GM12878 (cell line): ENCODE results near the gene PNMA1. TPM values are rescaled to one million over a fixed set of nuclear protein-coding genes. Genes with fewer than 3 reads are reported as not detected.

Source experiments
- ATAC-seq: fragments of 200-7000 bp; cut with Tn5 transposase; 3 replicates; pipeline ENCODE4 v1.9.1; 2020; ENCODE audit warnings: mild to moderate bottlenecking, moderate library complexity
- BruUV-seq: library from RNA; stranded (reverse); fragments of 400-500 nt; replicated peaks from 2 replicates; lab custom pipeline; 2021; lab: Mats Ljungman, UMichigan
- CTCF ChIA-PET: fragments of 300-600 bp; sonication (Branson Sonifier 250); formaldehyde crosslinking; extraction: SDS; loops from one replicate; lab custom pipeline; 2021; ENCODE audit warnings: inconsistent platforms; lab: Yijun Ruan, JAX
- POLR2A ChIA-PET: fragments of 350-600 bp; formaldehyde crosslinking; extraction: SDS; loops from one replicate; lab custom pipeline; 2021; ENCODE audit warnings: inconsistent platforms; lab: Charles Lee
- RAD21 ChIA-PET: fragments of 300-600 bp; sonication (Branson Sonifier 250); formaldehyde crosslinking; loops from one replicate; lab custom pipeline; 2023; ENCODE audit warnings: antibody characterized with exemption; ENCODE audit not compliant: unreplicated experiment; lab: Charles Lee
- SMC1A ChIA-PET: fragments of 300-600 bp; sonication (Branson Sonifier 250); formaldehyde crosslinking; loops from one replicate; lab custom pipeline; 2023; ENCODE audit not compliant: unreplicated experiment, uncharacterized antibody; lab: Charles Lee
- DNase-seq: peaks from one replicate; pipeline ENCODE4 v3.0.0-alpha.2; 2011; ENCODE audit warnings: low read depth, low spot score
- FAIRE-seq: peaks from 3 replicates; lab custom pipeline; 2011; peaks lifted over from hg19 to GRCh38; lab: Jason Lieb, UNC
- H2AFZ ChIP-seq: 2 replicates; pipeline ENCODE4 v1.6.0; 2011; ENCODE audit warnings: low read depth, low read length, control low read depth; ENCODE audit not compliant: control insufficient read depth
- H3K27ac ChIP-seq: 2 replicates; pipeline ENCODE4 v1.5.1; 2011; ENCODE audit warnings: control low read depth; ENCODE audit not compliant: control insufficient read depth, insufficient read depth
- H3K27me3 ChIP-seq, 2 experiments: replicated peaks in 1 of 2; 2 replicates each; pipeline versions ENCODE4 v1.6.0 to v1.6.1; 2011; ENCODE audit warnings: low read length in 1 of 2; ENCODE audit not compliant: control insufficient read depth in 2 of 2, insufficient read depth in 2 of 2
- H3K36me3 ChIP-seq, 2 experiments: 2 replicates each; pipeline ENCODE4 v1.5.1; 2011; ENCODE audit warnings: low read length in 1 of 2; ENCODE audit not compliant: control insufficient read depth in 2 of 2, insufficient read depth in 2 of 2
- H3K4me1 ChIP-seq: 2 replicates; pipeline ENCODE4 v1.6.1; 2011; ENCODE audit warnings: mild to moderate bottlenecking, low read length, moderate library complexity, mixed read lengths; ENCODE audit not compliant: control insufficient read depth, insufficient read depth
- H3K4me2 ChIP-seq: 2 replicates; pipeline ENCODE4 v1.6.0; 2011; ENCODE audit warnings: control low read depth; ENCODE audit not compliant: control insufficient read depth, insufficient read depth
- H3K4me3 ChIP-seq: fragments of 200-600 bp; sonication (generic); 2 replicates; pipeline ENCODE4 v1.5.1; 2016
- H3K79me2 ChIP-seq: 2 replicates; pipeline ENCODE4 v1.6.0; 2011; ENCODE audit warnings: low read length; ENCODE audit not compliant: control insufficient read depth, insufficient read depth
- H3K9ac ChIP-seq: 2 replicates; pipeline ENCODE4 v1.8.0; 2011; ENCODE audit warnings: low read length, control low read depth, mixed read lengths; ENCODE audit not compliant: control insufficient read depth, insufficient read depth
- H3K9me3 ChIP-seq: replicated peaks from 3 replicates; pipeline ENCODE4 v1.5.1; 2011; ENCODE audit warnings: mild to moderate bottlenecking, low read length; ENCODE audit not compliant: control insufficient read depth, insufficient read depth
- H4K20me1 ChIP-seq: 2 replicates; pipeline ENCODE4 v1.6.0; 2011; ENCODE audit not compliant: control insufficient read depth, insufficient read depth
- BACH1 ChIP-seq: fragments of 450-650 bp; IDR thresholded peaks from 2 replicates; pipeline ENCODE4 v1.6.1; 2017; ENCODE audit warnings: mild to moderate bottlenecking, borderline replicate concordance
- BRCA1 ChIP-seq: IDR thresholded peaks from 2 replicates; pipeline ENCODE4 v1.6.1; 2011; ENCODE audit warnings: low read depth, low read length, improper control_type of control experiment
- CEBPB ChIP-seq, 2 experiments: fragments of 150-350 bp in 1 of 2; IDR thresholded peaks; 2 replicates each; pipeline ENCODE4 v1.6.1; 2012 to 2014; ENCODE audit warnings: low read depth in 2 of 2, low read length in 2 of 2, borderline replicate concordance in 1 of 2, inconsistent platforms in 1 of 2
- FOS ChIP-seq: IDR thresholded peaks from 3 replicates; pipeline ENCODE4 v1.6.1; 2011; ENCODE audit warnings: borderline replicate concordance; ENCODE audit not compliant: insufficient read length; ENCODE audit errors: extremely low read depth
- NFXL1 ChIP-seq: fragments of 450-650 bp; IDR thresholded peaks from 2 replicates; pipeline ENCODE4 v1.6.1; 2017; ENCODE audit warnings: antibody characterized with exemption, mild to moderate bottlenecking, borderline replicate concordance
- POLR2A ChIP-seq: IDR thresholded peaks from 2 replicates; pipeline ENCODE4 v1.6.1; 2011; ENCODE audit warnings: low read depth, mild to moderate bottlenecking, low read length
- RELA ChIP-seq: fragments of 450-650 bp; IDR thresholded peaks from 2 replicates; pipeline ENCODE4 v1.8.0; 2014; ENCODE audit warnings: borderline replicate concordance; ENCODE audit not compliant: partially characterized antibody
- STAT3 ChIP-seq: IDR thresholded peaks from 2 replicates; pipeline ENCODE4 v1.6.1; 2011; ENCODE audit warnings: low read depth, low read length, improper control_type of control experiment
- SUPT20H ChIP-seq: IDR thresholded peaks from 2 replicates; pipeline ENCODE4 v1.6.1; 2011; ENCODE audit warnings: low read depth, mild to moderate bottlenecking, low read length, moderate library complexity, borderline replicate concordance; ENCODE audit not compliant: control insufficient read depth
- TARDBP ChIP-seq: IDR thresholded peaks from 2 replicates; pipeline ENCODE4 v1.6.1; 2016; ENCODE audit warnings: borderline replicate concordance
- ZNF207 ChIP-seq: fragments of 450-650 bp; IDR thresholded peaks from 2 replicates; pipeline ENCODE4 v1.6.1; 2014; ENCODE audit warnings: antibody characterized with exemption, mild to moderate bottlenecking, borderline replicate concordance
- WGBS: methylation state at CpG from one replicate; pipeline ENCODE4 v1.1.6; 2016; ENCODE audit warnings: low lambda C conversion rate; ENCODE audit not compliant: insufficient replicate concordance, insufficient coverage; ENCODE audit errors: missing lambda C conversion rate; 5-methylcytosine and 5-hydroxymethylcytosine counted together
- in situ Hi-C: fragments of 300-500 bp; cut with MboI; formaldehyde crosslinking; loops from 9 replicates; pipeline ENCODE4 v1.14.3; 2018; ENCODE audit warnings: mixed read lengths
- intact Hi-C: fragments of 100-400 bp; cut with micrococcal nuclease; formaldehyde crosslinking; loops from one replicate; pipeline ENCODE4 v1.14.2; 2022; ENCODE audit not compliant: unreplicated experiment
- polyA plus RNA-seq, 11 experiments: library from polyadenylated mRNA; depleted of rRNA in 4 of 11; unstranded in 6 of 11; stranded (reverse) in 5 of 11; fragments of >200 nt; fragmentation: Nextera tagmentation in 4 of 11; fragmentation: Illumina TruSeq in 1 of 11; extraction: Ambion mirVana in 4 of 11; extraction: Trizol in 1 of 11; gene quantifications; 1 replicate in 1 of 11; 2 replicates in 10 of 11; pipeline versions ENCODE4 v1.2.1 to v1.2.3, GENCODE V29; 2011 to 2016; ENCODE audit warnings: inconsistent platforms in 2 of 11, missing spikeins in 2 of 11, low read depth in 1 of 11
- total RNA-seq, 4 experiments: library from RNA; depleted of rRNA in 3 of 4; stranded (reverse); fragments of >200 nt in 3 of 4; fragmentation: Illumina TruSeq in 1 of 4; extraction: Trizol in 1 of 4; gene quantifications; 2 replicates each; pipeline versions ENCODE4 v1.2.1 to v1.2.3, GENCODE V29; 2013 to 2021
- TF ChIP-seq, protein P1 (sequence below): fragments of 450-650 bp; IDR thresholded peaks from 2 replicates; pipeline ENCODE4 v1.6.1; 2017; ENCODE audit warnings: mild to moderate bottlenecking, moderate library complexity
- TF ChIP-seq, protein P2 (sequence below): fragments of 450-650 bp; IDR thresholded peaks from 2 replicates; pipeline ENCODE4 v1.6.1; 2017; ENCODE audit warnings: low read depth, mild to moderate bottlenecking, moderate library complexity

PNMA1 gene
- total and polyA plus RNA-seq, 10 of the 15 experiments (the other 5 are each of a cell fraction or from before 2014, with no cell fraction given), result 1.8 to 39.3 (median 11.1) TPM

DNA sequence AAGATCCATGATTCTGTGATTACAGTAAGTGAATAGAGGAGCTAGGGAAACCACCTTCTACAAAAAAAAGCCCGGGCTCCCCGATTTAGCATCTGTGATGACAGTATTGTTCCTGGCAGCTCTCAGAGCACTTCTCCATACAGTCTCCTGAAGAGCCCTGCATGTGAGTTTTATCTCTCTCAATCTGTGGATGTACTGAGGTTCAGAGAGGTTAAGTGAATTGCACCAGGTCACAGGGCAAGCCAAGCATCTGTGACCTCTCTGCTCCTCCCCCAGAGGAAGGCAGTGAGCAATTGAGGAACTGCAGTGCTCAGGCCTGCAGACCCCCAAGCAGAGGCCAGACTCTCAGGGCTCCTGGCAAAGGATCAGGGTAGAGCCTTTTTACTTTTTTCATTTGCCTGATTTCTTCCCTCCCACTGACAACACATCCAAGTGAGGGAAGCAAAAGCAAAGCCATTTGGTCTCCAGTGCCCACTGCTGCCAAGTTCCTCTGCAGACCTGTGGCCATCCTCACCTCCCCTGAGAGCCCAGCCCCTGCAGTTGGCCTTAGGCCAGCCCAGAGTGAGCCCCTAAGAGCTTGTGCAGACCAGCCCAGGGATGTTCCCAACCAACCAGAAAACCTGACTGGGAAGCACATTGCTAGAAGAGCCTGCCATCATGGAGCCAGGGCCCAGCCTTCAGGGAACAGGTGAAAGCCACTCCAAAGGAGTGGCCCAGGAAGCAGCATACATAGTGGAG is 47.6 kb upstream of the PNMA1 start (continued):
- TF ChIP-seq, protein P1, sequence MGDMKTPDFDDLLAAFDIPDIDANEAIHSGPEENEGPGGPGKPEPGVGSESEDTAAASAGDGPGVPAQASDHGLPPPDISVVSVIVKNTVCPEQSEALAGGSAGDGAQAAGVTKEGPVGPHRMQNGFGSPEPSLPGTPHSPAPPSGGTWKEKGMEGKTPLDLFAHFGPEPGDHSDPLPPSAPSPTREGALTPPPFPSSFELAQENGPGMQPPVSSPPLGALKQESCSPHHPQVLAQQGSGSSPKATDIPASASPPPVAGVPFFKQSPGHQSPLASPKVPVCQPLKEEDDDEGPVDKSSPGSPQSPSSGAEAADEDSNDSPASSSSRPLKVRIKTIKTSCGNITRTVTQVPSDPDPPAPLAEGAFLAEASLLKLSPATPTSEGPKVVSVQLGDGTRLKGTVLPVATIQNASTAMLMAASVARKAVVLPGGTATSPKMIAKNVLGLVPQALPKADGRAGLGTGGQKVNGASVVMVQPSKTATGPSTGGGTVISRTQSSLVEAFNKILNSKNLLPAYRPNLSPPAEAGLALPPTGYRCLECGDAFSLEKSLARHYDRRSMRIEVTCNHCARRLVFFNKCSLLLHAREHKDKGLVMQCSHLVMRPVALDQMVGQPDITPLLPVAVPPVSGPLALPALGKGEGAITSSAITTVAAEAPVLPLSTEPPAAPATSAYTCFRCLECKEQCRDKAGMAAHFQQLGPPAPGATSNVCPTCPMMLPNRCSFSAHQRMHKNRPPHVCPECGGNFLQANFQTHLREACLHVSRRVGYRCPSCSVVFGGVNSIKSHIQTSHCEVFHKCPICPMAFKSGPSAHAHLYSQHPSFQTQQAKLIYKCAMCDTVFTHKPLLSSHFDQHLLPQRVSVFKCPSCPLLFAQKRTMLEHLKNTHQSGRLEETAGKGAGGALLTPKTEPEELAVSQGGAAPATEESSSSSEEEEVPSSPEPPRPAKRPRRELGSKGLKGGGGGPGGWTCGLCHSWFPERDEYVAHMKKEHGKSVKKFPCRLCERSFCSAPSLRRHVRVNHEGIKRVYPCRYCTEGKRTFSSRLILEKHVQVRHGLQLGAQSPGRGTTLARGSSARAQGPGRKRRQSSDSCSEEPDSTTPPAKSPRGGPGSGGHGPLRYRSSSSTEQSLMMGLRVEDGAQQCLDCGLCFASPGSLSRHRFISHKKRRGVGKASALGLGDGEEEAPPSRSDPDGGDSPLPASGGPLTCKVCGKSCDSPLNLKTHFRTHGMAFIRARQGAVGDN, result 0 out of 2 replicates have a peak, but pooled peaks have one; percentile 20

DNA sequence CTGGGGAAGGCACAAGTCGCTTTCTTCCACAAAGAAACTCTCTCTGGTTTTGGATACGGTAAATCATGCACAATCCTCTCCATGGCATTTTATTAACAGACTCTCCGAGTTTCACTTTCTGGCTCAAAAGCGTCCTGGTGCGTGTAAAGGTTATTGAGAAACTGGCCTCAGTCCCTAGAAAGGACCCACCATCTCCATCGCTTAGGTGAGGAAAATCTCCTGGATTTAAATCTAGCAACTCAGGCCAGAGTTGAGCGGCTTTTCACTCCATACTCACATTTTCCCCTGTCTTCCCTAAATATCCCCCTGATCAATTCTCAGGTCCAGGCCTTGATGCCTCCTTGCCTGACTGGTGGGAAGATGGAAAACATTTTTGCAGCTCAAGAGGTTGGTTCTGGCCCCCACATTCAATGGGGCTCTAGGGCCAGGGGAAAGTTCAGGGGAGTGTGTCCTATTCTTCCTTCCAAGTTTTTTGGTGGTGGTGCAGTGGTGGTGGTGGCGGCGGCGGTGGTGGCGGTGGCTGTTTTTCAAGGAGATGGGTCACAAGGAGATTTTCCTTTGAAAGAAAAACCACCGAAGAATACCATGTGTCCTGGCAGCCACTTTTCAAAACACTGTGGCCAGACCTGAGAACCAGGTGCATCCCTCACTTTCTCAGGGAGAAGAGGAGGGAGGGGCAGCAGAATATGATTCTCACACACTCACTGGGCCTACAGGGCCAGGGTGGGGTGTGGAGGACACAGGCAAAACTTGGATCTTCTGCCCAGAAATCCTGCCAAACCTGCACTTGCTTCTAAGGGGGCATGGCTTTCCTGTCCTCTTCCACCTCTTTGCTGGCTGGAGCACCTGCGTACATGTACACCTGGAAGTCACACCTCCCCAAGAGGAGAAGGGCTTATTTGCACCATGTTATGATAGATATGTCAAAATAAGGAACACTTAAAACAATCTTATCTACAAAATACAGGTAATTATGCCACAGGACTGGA is 46.7 kb upstream of the PNMA1 start:
- DNase-seq (no peak), ATAC-seq (peak; percentile 5), FAIRE-seq (no peak)
- peaks cover 0 to 6% of the 10 kb centered on the region in 2 experiments; a peak in 1 of 4 replicates for H3K36me3 ChIP-seq
- H3K27me3 ChIP-seq, result no peaks in the 10 kb centered on the region
- peaks cover 65% of the 10 kb centered on the region for H3K4me1 ChIP-seq
- H3K9ac ChIP-seq, result peak overlapping the region; percentile 91
- peaks cover 7% of the 10 kb centered on the region; the same call in 1 of the 2 replicates for H4K20me1 ChIP-seq
- TSS peak; percentile 98 for BruUV-seq
- no peaks in the 10 kb centered on the region for H3K9me3 ChIP-seq
- CTCF ChIA-PET, result interaction anchor here (0.8 to 21.0 kb wide), 9 partner anchors 10 to 67 kb away, joined by 3 to 288 read pairs (median 23); no protein-coding TSS in a partner anchor
- intact Hi-C loops, result loop anchor here (1.0 kb wide), 1 partner anchor 23 kb away; no protein-coding TSS in a partner anchor
- H3K4me2 ChIP-seq, result peak overlapping the region; percentile 76
- H3K79me2 ChIP-seq, result peaks cover 99% of the 10 kb centered on the region
- H3K4me3 ChIP-seq, result peak overlapping the region; percentile 83
- in situ Hi-C loops, result loop anchor here (25.0 kb wide), 2 partner anchors 1501 to 1776 kb away; no protein-coding TSS in a partner anchor
- WGBS, result 34% methylated on average over 13 of the region's 13 CpGs
- POLR2A ChIA-PET, result interaction anchor here (0.5 to 11.4 kb wide), 12 partner anchors 9 to 1762 kb away, joined by 3 to 255 read pairs (median 6); no protein-coding TSS in a partner anchor
- peak overlapping the region; percentile 51; the same call in 1 of the 2 replicates for H2AFZ ChIP-seq
- SMC1A ChIA-PET, result interaction anchor here (0.6 to 15.7 kb wide), 4 partner anchors 9 to 1077 kb away, joined by 4 to 214 read pairs (median 113); no protein-coding TSS in a partner anchor
- RAD21 ChIA-PET, result interaction anchor here (0.5 to 25.6 kb wide), 7 partner anchors 16 to 257 kb away, joined by 4 to 710 read pairs (median 10); partner anchors contain the start of gene PTGR2
- H3K27ac ChIP-seq, result peak overlapping the region; percentile 100
- TF ChIP-seq TARDBP (no peak), POLR2A (no peak; the same call in none of the 2 replicates), FOS (no peak), RELA (no peak), SUPT20H (no peak), BRCA1 (no peak), ZNF207 (no peak), NFXL1 (no peak), CEBPB (IDR thresholded peaks at IDR 0.05; ENCODE audit: borderline replicate concordance in 1 of 2, low read depth in 2 of 2, low read length in 2 of 2) (no peak), BACH1 (no peak), STAT3 (no peak)
- TF ChIP-seq, protein P2, sequence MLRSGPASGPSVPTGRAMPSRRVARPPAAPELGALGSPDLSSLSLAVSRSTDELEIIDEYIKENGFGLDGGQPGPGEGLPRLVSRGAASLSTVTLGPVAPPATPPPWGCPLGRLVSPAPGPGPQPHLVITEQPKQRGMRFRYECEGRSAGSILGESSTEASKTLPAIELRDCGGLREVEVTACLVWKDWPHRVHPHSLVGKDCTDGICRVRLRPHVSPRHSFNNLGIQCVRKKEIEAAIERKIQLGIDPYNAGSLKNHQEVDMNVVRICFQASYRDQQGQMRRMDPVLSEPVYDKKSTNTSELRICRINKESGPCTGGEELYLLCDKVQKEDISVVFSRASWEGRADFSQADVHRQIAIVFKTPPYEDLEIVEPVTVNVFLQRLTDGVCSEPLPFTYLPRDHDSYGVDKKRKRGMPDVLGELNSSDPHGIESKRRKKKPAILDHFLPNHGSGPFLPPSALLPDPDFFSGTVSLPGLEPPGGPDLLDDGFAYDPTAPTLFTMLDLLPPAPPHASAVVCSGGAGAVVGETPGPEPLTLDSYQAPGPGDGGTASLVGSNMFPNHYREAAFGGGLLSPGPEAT, result peak; percentile 78
